Eye (tissue), 1 donor: ENCODE measurements around the gene SEM1.
"Not testable (repeated sequence)": the region's sequence is repeated elsewhere in the genome, so short reads cannot be mapped to it uniquely, and the experiment has no call there.

Experiments
- DNase-seq: peaks from one replicate; pipeline ENCODE4 v3.0.0-alpha.2; 2015

The SEM1 gene

GRCh38 chr7:96709381-96710228 is at the start of gene SEM1:
SEM1 (minus strand) TSS chr7:96709846; CDS start chr7:96709763, 83 bp downstream.
- DNase-seq, result peak; percentile 95

GRCh38 chr7:96757880-96758279 is 48.2 kb upstream of the SEM1 start:
- DNase-seq, result not testable (repeated sequence)

GRCh38 chr7:96747418-96747940 is 37.8 kb upstream of the SEM1 start:
- no peak for DNase-seq

GRCh38 chr7:96740130-96740529 is 30.5 kb upstream of the SEM1 start:
- DNase-seq, result no peak

- peak; percentile 9 for DNase-seq
Measured at GRCh38 chr7:96739609-96740008, 30.0 kb upstream of the SEM1 start.

GRCh38 chr7:96739167-96739566 is 29.5 kb upstream of the SEM1 start:
- DNase-seq, result no peak

- DNase-seq, result no peak
Measured at GRCh38 chr7:96738705-96739104, 29.1 kb upstream of the SEM1 start.

- no peak for DNase-seq
Measured at GRCh38 chr7:96737545-96738050, 28.0 kb upstream of the SEM1 start.

- DNase-seq, result no peak
Measured at GRCh38 chr7:96734343-96734742, 24.7 kb upstream of the SEM1 start.

- no peak for DNase-seq
Measured at GRCh38 chr7:96729820-96730219, 20.2 kb upstream of the SEM1 start.

GRCh38 chr7:96728139-96728538 is 18.5 kb upstream of the SEM1 start:
- no peak for DNase-seq

- no peak for DNase-seq
Measured at GRCh38 chr7:96727534-96728088, 18.0 kb upstream of the SEM1 start.

- DNase-seq, result no peak
Measured at GRCh38 chr7:96723622-96724021, 14.0 kb upstream of the SEM1 start.

- not testable (repeated sequence) for DNase-seq
Measured at GRCh38 chr7:96722928-96723327, 13.3 kb upstream of the SEM1 start.

- DNase-seq, result peak; percentile 22
Measured at GRCh38 chr7:96720843-96721242, 11.2 kb upstream of the SEM1 start.

- no peak for DNase-seq
Measured at GRCh38 chr7:96719164-96719563, 9.5 kb upstream of the SEM1 start.

- no peak for DNase-seq
Measured at GRCh38 chr7:96718107-96719003, 8.7 kb upstream of the SEM1 start.

- no peak for DNase-seq
Measured at GRCh38 chr7:96713037-96713436, 3.4 kb upstream of the SEM1 start.

GRCh38 chr7:96710544-96710943 is 898 bp upstream of the SEM1 start:
- no peak for DNase-seq

- no peak for DNase-seq
Measured at GRCh38 chr7:96708872-96709271, 774 bp downstream of the SEM1 start.

GRCh38 chr7:96707901-96708774 is 1.5 kb downstream of the SEM1 start:
- DNase-seq, result no peak

- no peak for DNase-seq
Measured at GRCh38 chr7:96701258-96701657, 8.4 kb downstream of the SEM1 start.
